Measurements from ENCODE around the gene GJD4. TPM values are rescaled to one million over a fixed set of nuclear protein-coding genes. Genes with fewer than 3 reads are reported as not detected.

The GJD4 gene
- total RNA-seq, 2 donors from 2014 or later, result not detected

- H3K9me3 ChIP-seq, result no peaks in the 10 kb centered on the region
- no peaks in the 10 kb centered on the region for H3K36me3 ChIP-seq
- ATAC-seq (ENCODE audit: insufficient number of reproducible peaks, low FRiP score, low read depth), result no peak
- peaks cover 4 to 23% of the 10 kb centered on the region in 2 donors for H3K4me1 ChIP-seq (ENCODE audit: control insufficient read depth in 1 of 2, low read depth in 2 of 2)
- H3K27me3 ChIP-seq (replicated peaks; ENCODE audit: insufficient read depth), result no peaks in the 10 kb centered on the region
- H3K4me3 ChIP-seq, result no peak overlapping the region
- no peak for TF ChIP-seq CTCF (IDR thresholded peaks at IDR 0.05)
- DNase-seq (ENCODE audit: low spot score), result no peak
- no peak overlapping the region for H3K27ac ChIP-seq
These were observed 28.2 kb downstream of the GJD4 start for GRCh38 chr10:35633006-35633980.

- H3K4me3 ChIP-seq, result peak overlapping the region; percentile 9
- no peaks in the 10 kb centered on the region for H3K36me3 ChIP-seq
- TF ChIP-seq CTCF (IDR thresholded peaks at IDR 0.05), result peak; percentile 93
- ATAC-seq (ENCODE audit: insufficient number of reproducible peaks, low FRiP score, low read depth) (no peak), DNase-seq (ENCODE audit: low spot score) (no peak)
- no peaks in the 10 kb centered on the region for H3K9me3 ChIP-seq
- no peaks in the 10 kb centered on the region for H3K27me3 ChIP-seq (replicated peaks; ENCODE audit: insufficient read depth)
- H3K27ac ChIP-seq, result no peak overlapping the region
- H3K4me1 ChIP-seq (ENCODE audit: control insufficient read depth in 1 of 2, low read depth in 2 of 2), result peaks cover 12 to 35% of the 10 kb centered on the region in 2 donors
These were observed 30.4 kb downstream of the GJD4 start for GRCh38 chr10:35635576-35635975.

GRCh38 chr10:35636956-35637355, 31.8 kb downstream of the GJD4 start:
- Histone ChIP-seq H3K4me1 (ENCODE audit: control insufficient read depth in 1 of 2, low read depth in 2 of 2) (peaks cover 12 to 35% of the 10 kb centered on the region in 2 donors), H3K27me3 (replicated peaks; ENCODE audit: insufficient read depth) (no peaks in the 10 kb centered on the region), H3K27ac (peak overlapping the region in 1 of 2 donors; percentile 6), H3K9me3 (no peaks in the 10 kb centered on the region), H3K4me3 (peak overlapping the region; percentile 58), H3K36me3 (no peaks in the 10 kb centered on the region)
- DNase-seq (ENCODE audit: low spot score), result no peak
- no peak for ATAC-seq (ENCODE audit: insufficient number of reproducible peaks, low FRiP score, low read depth)
- TF ChIP-seq CTCF (IDR thresholded peaks at IDR 0.05), result no peak

GRCh38 chr10:35637462-35637861, 32.3 kb downstream of the GJD4 start:
- DNase-seq (ENCODE audit: low spot score), result no peak
- Histone ChIP-seq H3K36me3 (no peaks in the 10 kb centered on the region), H3K9me3 (no peaks in the 10 kb centered on the region), H3K27me3 (replicated peaks; ENCODE audit: insufficient read depth) (no peaks in the 10 kb centered on the region), H3K4me1 (ENCODE audit: control insufficient read depth in 1 of 2, low read depth in 2 of 2) (peaks cover 12 to 35% of the 10 kb centered on the region in 2 donors), H3K4me3 (peak overlapping the region; percentile 58), H3K27ac (peak overlapping the region in 1 of 2 donors; percentile 6)
- TF ChIP-seq CTCF (IDR thresholded peaks at IDR 0.05), result no peak
- ATAC-seq (ENCODE audit: insufficient number of reproducible peaks, low FRiP score, low read depth), result no peak

- no peaks in the 10 kb centered on the region for H3K27me3 ChIP-seq (replicated peaks; ENCODE audit: insufficient read depth)
These were observed 33.0 kb downstream of the GJD4 start for GRCh38 chr10:35638101-35638500.

More at GRCh38 chr10:35638101-35638500, 33.0 kb downstream of the GJD4 start:
- DNase-seq (ENCODE audit: low spot score), result no peak
- Histone ChIP-seq H3K4me3 (peak overlapping the region; percentile 58), H3K36me3 (no peaks in the 10 kb centered on the region), H3K27ac (no peak overlapping the region), H3K9me3 (no peaks in the 10 kb centered on the region), H3K4me1 (ENCODE audit: control insufficient read depth in 1 of 2, low read depth in 2 of 2) (peaks cover 12 to 35% of the 10 kb centered on the region in 2 donors)
- no peak for ATAC-seq (ENCODE audit: insufficient number of reproducible peaks, low FRiP score, low read depth)
- TF ChIP-seq CTCF (IDR thresholded peaks at IDR 0.05), result no peak

Measured in thoracic aorta (tissue), 2 donors.